B cell (primary cell): ENCODE measurements around the gene PDCD11. TPM values are rescaled to one million over a fixed set of nuclear protein-coding genes. Genes with fewer than 3 reads are reported as not detected.

Source experiments
- ATAC-seq: fragments of 200-7000 bp; cut with Tn5 transposase; one replicate; pipeline ENCODE4 v1.10.0; 2021; ENCODE audit warnings: low read depth, mild to moderate bottlenecking, moderate number of reproducible peaks, moderate library complexity
- CTCF ChIA-PET: fragments of 350-600 bp; sonication (Branson Sonifier 250); formaldehyde crosslinking; loops from one replicate; lab custom pipeline; 2021; ENCODE audit warnings: antibody characterized with exemption, inconsistent platforms; lab: Charles Lee
- POLR2A ChIA-PET: fragments of 350-600 bp; sonication (Branson Sonifier 250); formaldehyde crosslinking; loops from one replicate; lab custom pipeline; 2021; ENCODE audit warnings: antibody characterized with exemption; lab: Charles Lee
- DNase-seq: peaks from one replicate; pipeline ENCODE4 v3.0.0; 2013
- H2AFZ ChIP-seq: 2 replicates; pipeline ENCODE4 v1.6.1; 2012; ENCODE audit warnings: mild to moderate bottlenecking, low read depth, low read length; ENCODE audit not compliant: insufficient read depth, poor library complexity, severe bottlenecking
- H3K27ac ChIP-seq, 2 donors: 1 replicate in 1 of 2; 2 replicates in 1 of 2; pipeline ENCODE4 v1.5.1; 2012 to 2013; ENCODE audit warnings: low read length in 2 of 2, mild to moderate bottlenecking in 2 of 2, moderate library complexity in 1 of 2
- H3K27me3 ChIP-seq, 4 experiments: fragments of 200-600 bp in 1 of 4; sonication (generic) in 1 of 4; replicated peaks in 1 of 4; 1 replicate in 2 of 4; 2 replicates in 2 of 4; pipeline versions ENCODE4 v1.6.1 to v1.7.0; 2013 to 2016; ENCODE audit warnings: low read length in 3 of 4, mild to moderate bottlenecking in 2 of 4, mixed read lengths in 1 of 4, moderate library complexity in 1 of 4; ENCODE audit not compliant: insufficient read depth in 4 of 4, control insufficient read depth in 3 of 4; ENCODE audit errors: control extremely low read depth in 1 of 4
- H3K36me3 ChIP-seq, 2 experiments: replicated peaks in 1 of 2; 1 replicate in 1 of 2; 2 replicates in 1 of 2; pipeline versions ENCODE4 v1.6.1 to v1.7.1; 2013; ENCODE audit warnings: low read length in 1 of 2; ENCODE audit not compliant: insufficient read depth in 2 of 2, control insufficient read depth in 1 of 2; ENCODE audit errors: control extremely low read depth in 1 of 2, extremely low read depth in 1 of 2
- H3K4me1 ChIP-seq, 2 donors: fragments of 200-600 bp in 1 of 2; sonication (generic) in 1 of 2; 1 replicate in 1 of 2; 2 replicates in 1 of 2; pipeline versions ENCODE4 v1.5.1 to v1.6.1; 2013 to 2017; ENCODE audit warnings: low read length in 2 of 2; ENCODE audit not compliant: control insufficient read depth in 2 of 2, insufficient read depth in 2 of 2
- H3K4me2 ChIP-seq: replicated peaks from 2 replicates; pipeline ENCODE3; 2012; ENCODE audit warnings: mild to moderate bottlenecking, low read depth, low read length; ENCODE audit not compliant: poor library complexity, severe bottlenecking
- H3K4me3 ChIP-seq, 5 experiments: fragments of 200-600 bp in 1 of 5; sonication (generic) in 1 of 5; 1 replicate in 3 of 5; 2 replicates in 2 of 5; pipeline versions ENCODE4 v1.5.1 to v1.7.0; 2011 to 2016; ENCODE audit warnings: low read length in 4 of 5, mild to moderate bottlenecking in 4 of 5, low read depth in 2 of 5, control low read depth in 1 of 5, moderate library complexity in 1 of 5; ENCODE audit not compliant: insufficient read depth in 1 of 5; ENCODE audit errors: control extremely low read depth in 1 of 5, extremely low read depth in 1 of 5
- H3K79me2 ChIP-seq: fragments of 200-600 bp; sonication (generic); one replicate; pipeline ENCODE4 v1.6.0; 2016; ENCODE audit warnings: low read length; ENCODE audit not compliant: control insufficient read depth, insufficient read depth
- H3K9ac ChIP-seq: fragments of 200-600 bp; sonication (generic); 2 replicates; pipeline ENCODE4 v1.6.1; 2017; ENCODE audit warnings: mild to moderate bottlenecking, low read length, moderate library complexity
- H3K9me3 ChIP-seq, 3 donors: one replicate each; pipeline versions ENCODE4 v1.6.1 to v1.7.1; 2013; ENCODE audit warnings: low read length in 2 of 3; ENCODE audit not compliant: control insufficient read depth in 2 of 3, insufficient read depth in 1 of 3; ENCODE audit errors: control extremely low read depth in 1 of 3
- H4K20me1 ChIP-seq: 2 replicates; pipeline ENCODE4 v1.6.0; 2012; ENCODE audit warnings: mild to moderate bottlenecking, low read length; ENCODE audit not compliant: insufficient read depth, control insufficient read depth, poor library complexity, severe bottlenecking
- H3K27ac Mint-ChIP-seq: one replicate; pipeline ENCODE4 v1.8.0; 2021; ENCODE audit warnings: mixed read lengths
- H3K27me3 Mint-ChIP-seq: one replicate; pipeline ENCODE4 v1.8.0; 2021; ENCODE audit warnings: mixed read lengths
- H3K4me1 Mint-ChIP-seq: one replicate; pipeline ENCODE4 v1.8.0; 2021; ENCODE audit warnings: mixed read lengths
- H3K4me3 Mint-ChIP-seq: one replicate; pipeline ENCODE4 v1.8.0; 2021; ENCODE audit warnings: mixed read lengths
- H3K9me3 Mint-ChIP-seq: one replicate; pipeline ENCODE4 v1.8.0; 2022; ENCODE audit warnings: mixed read lengths; ENCODE audit not compliant: insufficient read depth
- EZH2 ChIP-seq: IDR thresholded peaks from 2 replicates; pipeline ENCODE4 v1.6.1; 2012; ENCODE audit warnings: borderline replicate concordance, low read depth, mild to moderate bottlenecking, moderate library complexity, low read length; ENCODE audit not compliant: insufficient read depth, poor library complexity, severe bottlenecking
- WGBS: methylation state at CpG from one replicate; pipeline ENCODE4 v1.1.5; 2013; ENCODE audit warnings: missing lambda C conversion rate; ENCODE audit not compliant: insufficient coverage; 5-methylcytosine and 5-hydroxymethylcytosine counted together
- intact Hi-C: fragments of 100-400 bp; cut with micrococcal nuclease; formaldehyde crosslinking; loops from one replicate; pipeline ENCODE4 v1.10.0; 2022
- polyA plus RNA-seq: library from polyadenylated mRNA; depleted of rRNA; stranded (reverse); fragments of >200 nt; gene quantifications from 2 replicates; pipeline ENCODE4 v1.2.3, GENCODE V29; 2012
- total RNA-seq, 2 donors: library from RNA; stranded (reverse); fragments of 120-200 nt in 1 of 2; gene quantifications; 1 replicate in 1 of 2; 2 replicates in 1 of 2; pipeline versions ENCODE4 v1.2.3 to v1.2.4, GENCODE V29; 2013 to 2022
- TF ChIP-seq, protein P1 (sequence below): fragments of 200-600 bp; IDR thresholded peaks from one replicate; pipeline ENCODE4 v1.8.0; 2022; ENCODE audit warnings: antibody characterized with exemption, mild to moderate bottlenecking

The PDCD11 gene
- total and polyA plus RNA-seq, 2 donors (not counting 1 experiment from before 2014, with no cell fraction given), result 15.9 to 42.3 TPM

- H3K9me3 ChIP-seq, result no peaks in the 10 kb centered on the region
- H3K4me3 ChIP-seq, result no peak overlapping the region
- no peak overlapping the region for H3K9ac ChIP-seq
- 96% methylated on average over 4 of the region's 5 CpGs for WGBS
- H3K27ac ChIP-seq, result no peak overlapping the region
- H4K20me1 ChIP-seq, result no peaks in the 10 kb centered on the region
- H3K9me3 Mint-ChIP-seq, result no peaks in the 10 kb centered on the region
- TF ChIP-seq, protein P1, sequence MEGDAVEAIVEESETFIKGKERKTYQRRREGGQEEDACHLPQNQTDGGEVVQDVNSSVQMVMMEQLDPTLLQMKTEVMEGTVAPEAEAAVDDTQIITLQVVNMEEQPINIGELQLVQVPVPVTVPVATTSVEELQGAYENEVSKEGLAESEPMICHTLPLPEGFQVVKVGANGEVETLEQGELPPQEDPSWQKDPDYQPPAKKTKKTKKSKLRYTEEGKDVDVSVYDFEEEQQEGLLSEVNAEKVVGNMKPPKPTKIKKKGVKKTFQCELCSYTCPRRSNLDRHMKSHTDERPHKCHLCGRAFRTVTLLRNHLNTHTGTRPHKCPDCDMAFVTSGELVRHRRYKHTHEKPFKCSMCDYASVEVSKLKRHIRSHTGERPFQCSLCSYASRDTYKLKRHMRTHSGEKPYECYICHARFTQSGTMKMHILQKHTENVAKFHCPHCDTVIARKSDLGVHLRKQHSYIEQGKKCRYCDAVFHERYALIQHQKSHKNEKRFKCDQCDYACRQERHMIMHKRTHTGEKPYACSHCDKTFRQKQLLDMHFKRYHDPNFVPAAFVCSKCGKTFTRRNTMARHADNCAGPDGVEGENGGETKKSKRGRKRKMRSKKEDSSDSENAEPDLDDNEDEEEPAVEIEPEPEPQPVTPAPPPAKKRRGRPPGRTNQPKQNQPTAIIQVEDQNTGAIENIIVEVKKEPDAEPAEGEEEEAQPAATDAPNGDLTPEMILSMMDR, result no peak
- no peak for TF ChIP-seq EZH2
- H3K4me3 Mint-ChIP-seq, result no peak overlapping the region
- no peak for DNase-seq
- no peaks in the 10 kb centered on the region for H3K27me3 Mint-ChIP-seq
- no peak for ATAC-seq
- H3K79me2 ChIP-seq, result no peaks in the 10 kb centered on the region
- no peak overlapping the region for H2AFZ ChIP-seq
- peaks cover 0 to 13% of the 10 kb centered on the region in 2 donors for H3K4me1 ChIP-seq
- POLR2A ChIA-PET, result no interaction called here
- no peaks in the 10 kb centered on the region for H3K27me3 ChIP-seq
- H3K27ac Mint-ChIP-seq, result no peak overlapping the region
- H3K4me1 Mint-ChIP-seq, result peaks cover 12% of the 10 kb centered on the region
- H3K4me2 ChIP-seq, result no peak overlapping the region
- CTCF ChIA-PET, result interaction anchor here (0.7 to 8.0 kb wide), 5 partner anchors 9 to 63 kb away, joined by 3 to 138 read pairs (median 13); partner anchors contain the start of gene CALHM2
- intact Hi-C loops, result loop anchor here (10.0 kb wide), 1 partner anchor 646 kb away; the partner anchor contains the start of gene CYP17A1
- H3K36me3 ChIP-seq, result no peaks in the 10 kb centered on the region
Measured at GRCh38 chr10:103480521-103480920, 84.1 kb downstream of the PDCD11 start.

DNA sequence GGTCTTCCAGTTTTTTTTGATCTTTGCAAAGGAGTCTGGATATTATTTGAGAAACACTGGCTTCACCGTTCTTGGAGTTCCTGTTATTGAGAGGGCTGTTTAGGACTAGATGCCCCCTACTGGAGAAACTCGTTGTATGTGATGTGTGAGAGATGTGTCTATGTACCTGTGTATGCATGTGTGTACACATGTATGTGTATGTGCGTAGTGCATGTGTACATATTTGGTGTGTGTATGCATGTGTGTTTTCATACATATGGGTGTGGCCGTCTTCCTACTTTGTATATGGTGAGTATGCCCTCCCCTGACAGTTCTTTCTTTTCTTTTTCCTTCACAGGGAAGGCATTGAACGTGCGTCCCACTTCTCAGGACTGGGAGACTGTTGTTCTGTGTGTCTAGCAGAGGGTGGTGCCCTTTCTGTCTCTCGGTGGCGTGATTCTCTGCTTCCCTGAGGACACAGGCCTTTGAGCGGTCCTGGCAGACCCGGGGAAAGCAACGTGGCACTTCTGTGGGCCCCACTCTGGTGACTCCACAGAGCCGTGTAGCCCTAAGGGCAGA is 85.6 kb downstream of the PDCD11 start:
- peak; percentile 81 for ATAC-seq
- WGBS, result 56% methylated on average over 10 of the region's 12 CpGs
- POLR2A ChIA-PET, result no interaction called here
- Histone ChIP-seq H3K4me1 (peaks cover 0 to 13% of the 10 kb centered on the region in 2 donors), H3K27me3 (no peaks in the 10 kb centered on the region), H3K4me2 (no peak overlapping the region), H2AFZ (no peak overlapping the region), H3K27ac (no peak overlapping the region), H3K4me3 (no peak overlapping the region), H3K9me3 (no peaks in the 10 kb centered on the region), H4K20me1 (no peaks in the 10 kb centered on the region), H3K36me3 (no peaks in the 10 kb centered on the region), H3K79me2 (no peaks in the 10 kb centered on the region), H3K9ac (no peak overlapping the region)
- TF ChIP-seq, protein P1, result peak; percentile 81
- TF ChIP-seq EZH2, result no peak
- CTCF ChIA-PET, result interaction anchor here (1.1 to 12.2 kb wide), 8 partner anchors 10 to 111 kb away, joined by 3 to 345 read pairs (median 13); partner anchors contain the start of gene CALHM2
- H3K4me3 Mint-ChIP-seq, result no peak overlapping the region
- intact Hi-C loops, result loop anchor here (1.0 to 10.0 kb wide), 4 partner anchors 10 to 647 kb away; partner anchors contain the start of genes CALHM2 and CYP17A1
- no peaks in the 10 kb centered on the region for H3K9me3 Mint-ChIP-seq
- H3K27me3 Mint-ChIP-seq, result no peaks in the 10 kb centered on the region
- peak overlapping the region; percentile 7 for H3K27ac Mint-ChIP-seq
- DNase-seq, result peak; percentile 82
- peaks cover 12% of the 10 kb centered on the region for H3K4me1 Mint-ChIP-seq
